CD4-positive, alpha-beta T cell treated with Interleukin-12 subunit alpha and Interleukin-12 subunit beta, for 1 hour (primary cell): ENCODE measurements around the gene RUNDC3A.
A peak's percentile ranks its signal among the peaks of the same experiment; 100 is the strongest.

Source experiments
- DNase-seq: peaks from one replicate; pipeline ENCODE4 v3.0.0-alpha.2; 2020

RUNDC3A gene

DNA sequence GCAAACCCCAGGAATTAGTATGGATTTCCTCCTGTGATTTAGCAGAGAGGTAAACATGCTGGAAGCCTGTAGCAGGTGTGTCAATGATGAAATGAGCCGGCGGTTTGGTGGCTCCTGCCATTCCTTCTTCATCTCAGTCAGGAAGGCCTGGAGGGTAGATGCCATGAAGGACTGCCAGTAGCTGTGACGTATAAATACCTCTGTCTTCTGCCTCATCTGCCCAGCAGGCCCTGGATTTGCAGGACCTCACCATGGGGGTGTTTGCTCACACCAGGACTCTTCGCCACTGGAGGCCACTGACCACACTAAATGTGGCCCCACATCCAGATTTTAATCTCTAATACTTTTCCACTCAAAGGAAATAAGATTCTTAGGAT lies 24.4 kb upstream of the RUNDC3A start:
- no peak for DNase-seq

- DNase-seq: no peak
These were observed 20.8 kb upstream of the RUNDC3A start for GRCh38 chr17:44287651-44288050.

- DNase-seq: no peak
These were observed 14.7 kb upstream of the RUNDC3A start for GRCh38 chr17:44293509-44294226.

DNA sequence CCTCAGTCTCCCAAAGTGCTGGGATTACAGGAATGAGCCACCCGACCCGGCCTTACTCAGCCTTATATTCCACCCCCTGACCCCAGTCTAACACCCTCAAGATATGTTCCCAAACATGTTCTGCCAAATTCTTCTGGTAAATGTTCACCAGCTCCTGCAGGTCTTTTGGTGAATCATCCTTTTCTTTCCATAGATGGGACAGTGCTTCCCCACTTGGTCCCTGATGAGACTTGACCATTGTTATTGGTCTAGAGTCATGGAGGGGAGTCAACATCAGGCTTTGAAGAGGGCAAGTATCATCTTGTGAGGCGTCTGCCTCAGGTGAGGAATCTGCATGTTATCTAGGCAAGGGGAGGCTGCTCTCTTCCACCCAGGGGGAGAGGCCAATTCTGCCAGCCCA lies 10.4 kb upstream of the RUNDC3A start:
- no peak for DNase-seq

GRCh38 chr17:44304651-44305050 lies 3.8 kb upstream of the RUNDC3A start:
- DNase-seq: no peak

- DNase-seq: no peak
These were observed 814 bp upstream of the RUNDC3A start for GRCh38 chr17:44307387-44308186.

- DNase-seq: no peak
These were observed 464 bp downstream of the RUNDC3A start for GRCh38 chr17:44308865-44309264.

DNA sequence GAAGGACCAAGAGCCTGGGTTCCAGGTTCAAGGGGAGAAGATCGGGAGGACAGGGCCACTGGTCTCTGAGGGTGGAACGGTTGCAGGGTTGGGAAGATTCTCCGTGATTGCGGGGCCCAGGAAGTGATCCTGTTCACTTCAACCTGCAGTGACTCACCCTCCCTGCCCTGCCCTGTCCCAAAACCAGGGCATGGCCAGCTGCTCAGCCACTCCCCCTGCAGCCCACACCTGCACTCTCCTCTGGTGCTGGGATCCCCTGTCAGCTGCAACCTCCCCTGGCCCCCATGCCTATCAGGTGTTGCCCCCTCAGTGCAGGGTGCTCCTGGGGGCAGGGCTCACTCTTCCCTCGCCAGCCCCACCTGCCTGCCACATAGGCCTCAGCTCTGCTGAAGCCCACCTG lies 1.1 kb downstream of the RUNDC3A start:
- no peak for DNase-seq

GRCh38 chr17:44310188-44310587 lies 1.8 kb downstream of the RUNDC3A start:
- no peak for DNase-seq

- DNase-seq: no peak
These were observed 2.4 kb downstream of the RUNDC3A start for GRCh38 chr17:44310609-44311376.

- no peak for DNase-seq
These were observed 3.3 kb downstream of the RUNDC3A start for GRCh38 chr17:44311562-44312181.

DNA sequence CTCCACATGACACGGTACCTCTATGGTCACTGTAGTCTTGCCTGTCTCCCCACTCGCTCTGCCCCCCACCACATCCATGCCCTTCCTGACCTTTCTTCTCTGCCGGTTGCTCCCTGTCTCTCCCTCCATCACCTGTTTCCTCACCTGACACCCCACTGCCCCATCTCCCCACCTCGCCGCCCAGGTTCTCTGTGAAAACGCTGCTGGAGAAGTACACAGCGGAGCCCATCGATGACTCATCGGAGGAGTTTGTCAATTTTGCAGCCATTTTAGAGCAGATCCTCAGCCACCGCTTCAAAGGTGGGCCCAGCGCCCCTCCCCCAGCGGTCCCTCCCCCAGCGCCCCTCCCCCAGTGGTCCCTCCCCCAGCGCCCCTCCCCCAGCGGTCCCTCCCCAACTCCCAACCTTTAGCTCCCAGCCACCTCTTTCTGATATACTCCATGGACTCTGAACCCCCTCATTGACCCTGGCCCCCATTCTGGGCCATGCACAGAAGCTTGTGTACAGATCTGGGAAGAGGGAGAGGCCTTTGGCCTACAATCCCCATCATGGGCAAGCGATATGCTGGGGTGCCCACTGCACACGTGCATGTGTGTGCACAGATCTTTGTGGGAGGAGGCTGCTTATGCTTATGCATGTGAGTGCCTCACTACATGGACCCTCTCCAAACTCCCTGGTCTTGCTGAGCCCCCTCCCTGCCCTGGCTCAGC lies 4.1 kb downstream of the RUNDC3A start:
- DNase-seq: no peak

GRCh38 chr17:44314031-44314430 lies 5.6 kb downstream of the RUNDC3A start:
- no peak for DNase-seq

- no peak for DNase-seq
These were observed 6.1 kb downstream of the RUNDC3A start for GRCh38 chr17:44314524-44314868.

GRCh38 chr17:44314869-44315661 lies 6.7 kb downstream of the RUNDC3A start:
- peak; percentile 34 for DNase-seq

GRCh38 chr17:44315760-44316731 lies 7.6 kb downstream of the RUNDC3A start:
- no peak for DNase-seq

DNA sequence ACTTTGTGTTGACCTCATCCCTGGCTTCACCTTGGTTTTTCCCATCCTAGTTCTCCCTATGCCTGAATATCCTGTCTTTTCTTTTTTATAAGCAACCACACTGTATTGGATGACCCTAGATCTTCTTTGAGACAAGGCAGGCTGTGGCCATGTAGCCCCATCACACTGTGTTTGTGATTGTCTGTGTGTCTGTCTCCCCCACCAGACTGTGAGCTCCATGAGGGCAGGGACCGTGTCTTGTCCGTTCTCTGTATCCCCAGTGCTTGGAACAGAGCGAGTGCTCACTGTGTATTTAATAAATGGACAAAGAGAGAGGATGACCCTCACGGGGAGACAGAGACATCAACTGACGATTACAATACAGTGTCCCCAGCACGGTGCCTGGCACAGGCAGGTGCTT lies 9.1 kb downstream of the RUNDC3A start:
- DNase-seq: no peak

GRCh38 chr17:44318077-44318892 lies 9.9 kb downstream of the RUNDC3A start:
- DNase-seq: no peak

- no peak for DNase-seq
These were observed 11.7 kb downstream of the RUNDC3A start for GRCh38 chr17:44320066-44320465.
